Panc1 (cell line): Measurements from ENCODE around the gene TLX1. TPM values are rescaled to one million over a fixed set of nuclear protein-coding genes. Genes with fewer than 3 reads are reported as not detected.

ENCODE experiments used
- ATAC-seq: fragments of 200-7000 bp; cut with Tn5 transposase; 2 replicates; pipeline ENCODE4 v1.9.1; 2020; ENCODE audit warnings: mild to moderate bottlenecking, moderate library complexity
- BruUV-seq: library from RNA; stranded (reverse); fragments of 400-500 nt; replicated peaks from 2 replicates; lab custom pipeline; 2021; lab: Mats Ljungman, UMichigan
- CTCF ChIA-PET: fragments of 300-600 bp; sonication (Branson Sonifier 250); formaldehyde crosslinking; loops from one replicate; lab custom pipeline; 2022; ENCODE audit warnings: antibody characterized with exemption; lab: Charles Lee
- POLR2A ChIA-PET: fragments of 300-600 bp; sonication (Branson Sonifier 250); formaldehyde crosslinking; loops from one replicate; lab custom pipeline; 2022; ENCODE audit warnings: antibody characterized with exemption; lab: Charles Lee
- DNase-seq: peaks from one replicate; pipeline ENCODE4 v3.0.0-alpha.2; 2010; ENCODE audit warnings: low read depth, low spot score
- H3K27ac ChIP-seq: 2 replicates; pipeline ENCODE4 v1.5.1; 2011; ENCODE audit warnings: mild to moderate bottlenecking, low read length, inconsistent platforms
- H3K27me3 ChIP-seq: fragments of 200-500 bp; sonication (Bioruptor generic); 2 replicates; pipeline ENCODE4 v1.6.0; 2014; ENCODE audit warnings: low read length, inconsistent platforms; ENCODE audit not compliant: control insufficient read depth, insufficient read depth
- H3K36me3 ChIP-seq: fragments of 200-500 bp; sonication (Bioruptor generic); 2 replicates; pipeline ENCODE4 v1.5.1; 2014; ENCODE audit warnings: inconsistent platforms, mild to moderate bottlenecking, low read length, moderate library complexity; ENCODE audit not compliant: control insufficient read depth, insufficient read depth
- H3K4me1 ChIP-seq: 2 replicates; pipeline ENCODE4 v1.5.1; 2011; ENCODE audit warnings: inconsistent platforms, mild to moderate bottlenecking, low read length, moderate library complexity; ENCODE audit not compliant: control insufficient read depth, insufficient read depth
- H3K4me3 ChIP-seq, 2 experiments: 2 replicates each; pipeline ENCODE4 v1.5.1; 2011 to 2012; ENCODE audit warnings: low read depth in 2 of 2, low read length in 2 of 2, mild to moderate bottlenecking in 2 of 2, inconsistent platforms in 1 of 2, moderate library complexity in 1 of 2
- H3K9me3 ChIP-seq: fragments of 200-500 bp; sonication (Bioruptor generic); 2 replicates; pipeline ENCODE4 v1.5.1; 2014; ENCODE audit warnings: low read depth, mild to moderate bottlenecking, inconsistent platforms, low read length, moderate library complexity; ENCODE audit not compliant: control insufficient read depth, insufficient read depth
- CTCF ChIP-seq: fragments of 450-650 bp; IDR thresholded peaks from 2 replicates; pipeline ENCODE4 v1.5.1; 2017; ENCODE audit warnings: mild to moderate bottlenecking
- POLR2AphosphoS5 ChIP-seq: IDR thresholded peaks from 2 replicates; pipeline ENCODE4 v1.6.1; 2012; ENCODE audit warnings: mild to moderate bottlenecking, low read depth, low read length, moderate library complexity
- REST ChIP-seq, 2 experiments: IDR thresholded peaks; 2 replicates each; pipeline ENCODE4 v1.6.1; 2011 to 2012; ENCODE audit warnings: low read depth in 2 of 2, control low read depth in 1 of 2, low read length in 1 of 2, mild to moderate bottlenecking in 1 of 2, moderate library complexity in 1 of 2; ENCODE audit not compliant: insufficient read depth in 1 of 2
- SIN3A ChIP-seq: IDR thresholded peaks from 2 replicates; pipeline ENCODE4 v1.6.1; 2012; ENCODE audit warnings: low read depth, mild to moderate bottlenecking, low read length, moderate library complexity, borderline replicate concordance; ENCODE audit not compliant: insufficient read depth
- TCF7L2 ChIP-seq: IDR thresholded peaks from 2 replicates; pipeline ENCODE4 v1.6.1; 2011; ENCODE audit warnings: mild to moderate bottlenecking, low read depth, low read length, inconsistent platforms
- in situ Hi-C: cut with HindIII; loops from 2 replicates; pipeline ENCODE4 v1.10.0; 2016; ENCODE audit warnings: low sequenced_read_pairs, low pct_unique_long_range_greater_than_20kb
- intact Hi-C: fragments of 100-400 bp; cut with micrococcal nuclease; formaldehyde crosslinking; loops from one replicate; pipeline ENCODE4 v1.10.0; 2022; ENCODE audit not compliant: unreplicated experiment
- total RNA-seq: library from RNA; stranded (reverse); gene quantifications from one replicate; pipeline ENCODE4 v1.2.1, GENCODE V29; 2021; ENCODE audit not compliant: unreplicated experiment

TLX1 gene
- total RNA-seq, 1 experiment from 2014 or later, result 0.13 TPM

GRCh38 chr10:101087376-101087775 lies 43.7 kb upstream of the TLX1 start:
- CTCF ChIA-PET, result interaction anchor here (1.7 kb wide), 1 partner anchor 9 kb away, joined by 6 read pairs; no protein-coding TSS in a partner anchor
- in situ Hi-C loops, result no loop called here

GRCh38 chr10:101087965-101088364 lies 43.1 kb upstream of the TLX1 start:
- Histone ChIP-seq H3K4me3 (no peak overlapping the region), H3K27ac (no peak overlapping the region), H3K9me3 (no peaks in the 10 kb centered on the region), H3K4me1 (no peaks in the 10 kb centered on the region), H3K36me3 (no peaks in the 10 kb centered on the region), H3K27me3 (peaks cover 5% of the 10 kb centered on the region)
- in situ Hi-C loops (no loop called here), intact Hi-C loops (no loop called here)
- ChIA-PET POLR2A (no interaction called here), CTCF (interaction anchor here (0.8 kb wide), 1 partner anchor 47 kb away, joined by 3 read pairs; no protein-coding TSS in a partner anchor)
- ATAC-seq, result no peak
- no peak for DNase-seq
- BruUV-seq, result no TSS peak
- TF ChIP-seq POLR2AphosphoS5 (no peak), REST (IDR thresholded peaks at IDR 0.05; ENCODE audit: insufficient read depth in 1 of 2, low read depth in 2 of 2, low read length in 1 of 2) (no peak), SIN3A (no peak), TCF7L2 (no peak), CTCF (no peak)

More at GRCh38 chr10:101087376-101087775, 43.7 kb upstream of the TLX1 start:
- no peaks in the 10 kb centered on the region for H3K4me1 ChIP-seq
- ATAC-seq (no peak), DNase-seq (no peak)
- H3K27ac ChIP-seq, result no peak overlapping the region
- POLR2A ChIA-PET, result interaction anchor here (1.0 kb wide), 1 partner anchor 42 kb away, joined by 4 read pairs; no protein-coding TSS in a partner anchor
- intact Hi-C loops, result no loop called here
- H3K9me3 ChIP-seq, result no peaks in the 10 kb centered on the region
- no peaks in the 10 kb centered on the region for H3K36me3 ChIP-seq
- TF ChIP-seq POLR2AphosphoS5 (no peak), REST (IDR thresholded peaks at IDR 0.05; ENCODE audit: insufficient read depth in 1 of 2, low read depth in 2 of 2, low read length in 1 of 2) (no peak), SIN3A (no peak), CTCF (no peak), TCF7L2 (no peak)
- BruUV-seq, result no TSS peak
- no peak overlapping the region for H3K4me3 ChIP-seq
- H3K27me3 ChIP-seq, result peaks cover 8% of the 10 kb centered on the region
